Prostate gland (tissue), 2 donors: ENCODE measurements around the gene TAPT1. TPM values are rescaled to one million over a fixed set of nuclear protein-coding genes. Genes with fewer than 3 reads are reported as not detected.

Source experiments
- DNase-seq: peaks from one replicate; pipeline ENCODE4 v3.0.0-alpha.2; 2019; ENCODE audit warnings: low spot score
- H3K27ac ChIP-seq, 2 donors: fragments of 200-600 bp; sonication (generic); 2 replicates each; pipeline ENCODE4 v1.5.1; 2017 to 2019
- H3K27me3 ChIP-seq: fragments of 200-600 bp; sonication (generic); replicated peaks from 2 replicates; pipeline ENCODE4 v1.5.1; 2019; ENCODE audit not compliant: insufficient read depth
- H3K36me3 ChIP-seq, 2 donors: fragments of 200-600 bp; sonication (generic); 1 replicate in 1 of 2; 2 replicates in 1 of 2; pipeline versions ENCODE4 v1.5.1 to v1.8.1; 2017 to 2019
- H3K4me1 ChIP-seq: fragments of 200-600 bp; sonication (generic); replicated peaks from 2 replicates; pipeline ENCODE4 v1.5.1; 2019
- H3K4me3 ChIP-seq, 2 donors: fragments of 200-600 bp; sonication (generic); 2 replicates each; pipeline ENCODE4 v1.5.1; 2017 to 2019
- H3K9me3 ChIP-seq: fragments of 200-600 bp; sonication (generic); 2 replicates; pipeline ENCODE4 v1.5.1; 2017
- POLR2A ChIP-seq: fragments of 450-650 bp; IDR thresholded peaks from one replicate; pipeline ENCODE4 v1.6.1; 2016; ENCODE audit warnings: antibody characterized with exemption, mild to moderate bottlenecking
- POLR2AphosphoS5 ChIP-seq: sonication (generic); formaldehyde crosslinking; IDR thresholded peaks from one replicate; pipeline ENCODE4 v1.6.1; 2017; ENCODE audit warnings: antibody characterized with exemption
- WGBS: methylation state at CpG from one replicate; pipeline ENCODE4 v1.1.5; 2018; 5-methylcytosine and 5-hydroxymethylcytosine counted together
- intact Hi-C: fragments of 100-400 bp; cut with DNase I; formaldehyde crosslinking; loops from one replicate; pipeline ENCODE4 v1.14.2; 2022
- total RNA-seq, 2 donors: library from RNA; depleted of rRNA; stranded (reverse); fragments of >200 nt; gene quantifications; one replicate each; pipeline ENCODE4 v1.1.0, GENCODE V29; 2016
- TF ChIP-seq, protein P1 (sequence below), 4 experiments: fragments of 200-600 bp in 2 of 4; fragments of 450-650 bp in 2 of 4; sonication (generic) in 2 of 4; IDR thresholded peaks; 1 replicate in 3 of 4; 2 replicates in 1 of 4; pipeline ENCODE4 v1.5.1; 2016 to 2019; ENCODE audit warnings: antibody characterized with exemption in 4 of 4, mild to moderate bottlenecking in 2 of 4, moderate library complexity in 2 of 4

Gene TAPT1
- total RNA-seq, 2 donors from 2014 or later, result 16.2 to 48.6 TPM

DNA sequence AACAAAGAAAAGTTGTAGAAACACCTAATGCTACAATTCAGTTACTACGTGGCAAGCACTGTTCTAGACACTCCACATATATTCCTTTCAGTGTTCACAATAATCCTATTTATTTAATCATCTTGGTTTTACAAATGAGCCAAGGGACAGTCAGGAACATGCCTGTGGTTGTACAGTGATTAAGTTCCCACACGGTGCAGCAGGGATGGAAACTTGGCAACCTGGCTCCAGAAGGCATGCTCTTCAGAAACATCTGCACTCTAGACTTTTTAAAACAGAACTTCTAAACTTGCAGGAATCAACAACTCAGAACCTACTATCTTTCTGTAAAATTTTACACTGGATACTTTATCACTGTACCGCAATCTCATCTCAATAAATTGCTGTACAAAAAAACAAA, 32.1 kb downstream of the TAPT1 start:
- Histone ChIP-seq H3K9me3 (no peaks in the 10 kb centered on the region), H3K36me3 (peaks cover 0 to 13% of the 10 kb centered on the region in 2 donors), H3K4me1 (no peaks in the 10 kb centered on the region), H3K4me3 (no peak overlapping the region), H3K27ac (no peak overlapping the region), H3K27me3 (no peaks in the 10 kb centered on the region)
- DNase-seq, result no peak
- 58% methylated on average over 3 of the region's 3 CpGs for WGBS
- TF ChIP-seq POLR2AphosphoS5, result no peak
- no peak for TF ChIP-seq POLR2A
- TF ChIP-seq, protein P1, sequence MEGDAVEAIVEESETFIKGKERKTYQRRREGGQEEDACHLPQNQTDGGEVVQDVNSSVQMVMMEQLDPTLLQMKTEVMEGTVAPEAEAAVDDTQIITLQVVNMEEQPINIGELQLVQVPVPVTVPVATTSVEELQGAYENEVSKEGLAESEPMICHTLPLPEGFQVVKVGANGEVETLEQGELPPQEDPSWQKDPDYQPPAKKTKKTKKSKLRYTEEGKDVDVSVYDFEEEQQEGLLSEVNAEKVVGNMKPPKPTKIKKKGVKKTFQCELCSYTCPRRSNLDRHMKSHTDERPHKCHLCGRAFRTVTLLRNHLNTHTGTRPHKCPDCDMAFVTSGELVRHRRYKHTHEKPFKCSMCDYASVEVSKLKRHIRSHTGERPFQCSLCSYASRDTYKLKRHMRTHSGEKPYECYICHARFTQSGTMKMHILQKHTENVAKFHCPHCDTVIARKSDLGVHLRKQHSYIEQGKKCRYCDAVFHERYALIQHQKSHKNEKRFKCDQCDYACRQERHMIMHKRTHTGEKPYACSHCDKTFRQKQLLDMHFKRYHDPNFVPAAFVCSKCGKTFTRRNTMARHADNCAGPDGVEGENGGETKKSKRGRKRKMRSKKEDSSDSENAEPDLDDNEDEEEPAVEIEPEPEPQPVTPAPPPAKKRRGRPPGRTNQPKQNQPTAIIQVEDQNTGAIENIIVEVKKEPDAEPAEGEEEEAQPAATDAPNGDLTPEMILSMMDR (IDR thresholded peaks at IDR 0.05), result no peak
- intact Hi-C loops, result no loop called here

- Histone ChIP-seq H3K36me3 (peaks cover 0 to 14% of the 10 kb centered on the region in 2 donors), H3K4me1 (no peaks in the 10 kb centered on the region), H3K27me3 (no peaks in the 10 kb centered on the region), H3K9me3 (no peaks in the 10 kb centered on the region), H3K27ac (no peak overlapping the region), H3K4me3 (no peak overlapping the region)
- TF ChIP-seq POLR2AphosphoS5, result no peak
- TF ChIP-seq POLR2A, result no peak
- TF ChIP-seq, protein P1 (IDR thresholded peaks at IDR 0.05), result no peak
- WGBS, result 72% methylated on average over 5 of the region's 5 CpGs
- DNase-seq, result no peak
- intact Hi-C loops, result no loop called here
Observed at GRCh38 chr4:16192631-16193518, 33.4 kb downstream of the TAPT1 start.

DNA sequence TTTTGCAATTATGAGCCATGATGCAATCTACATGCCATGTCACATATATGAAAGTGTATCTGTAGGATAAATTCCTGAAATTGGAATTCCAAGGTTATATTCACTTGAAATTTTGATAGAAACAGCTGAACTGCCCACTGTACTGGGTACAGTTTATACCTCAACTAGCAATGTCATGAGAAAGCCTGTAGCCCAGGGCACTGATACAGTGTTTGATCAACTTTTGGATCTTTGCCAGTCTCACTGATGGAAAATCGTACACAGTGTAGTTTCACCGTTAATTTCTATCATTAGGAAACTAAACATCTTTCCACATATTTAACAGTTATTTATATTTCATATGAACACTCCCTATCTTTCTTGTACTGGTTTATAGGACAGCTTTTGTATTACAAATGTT, 34.2 kb downstream of the TAPT1 start:
- H3K27ac ChIP-seq, result no peak overlapping the region
- intact Hi-C loops, result no loop called here
- peaks cover 0 to 14% of the 10 kb centered on the region in 2 donors for H3K36me3 ChIP-seq
- WGBS, result 42% methylated on average over 2 of the region's 2 CpGs
- no peaks in the 10 kb centered on the region for H3K4me1 ChIP-seq
- no peak overlapping the region for H3K4me3 ChIP-seq
- no peak for DNase-seq
- TF ChIP-seq, protein P1 (IDR thresholded peaks at IDR 0.05), result no peak
- no peak for TF ChIP-seq POLR2AphosphoS5
- no peaks in the 10 kb centered on the region for H3K9me3 ChIP-seq
- no peaks in the 10 kb centered on the region for H3K27me3 ChIP-seq

GRCh38 chr4:16187455-16187854, 38.8 kb downstream of the TAPT1 start:
- Histone ChIP-seq H3K27me3 (no peaks in the 10 kb centered on the region), H3K27ac (no peak overlapping the region), H3K36me3 (peaks cover 0 to 14% of the 10 kb centered on the region in 2 donors), H3K9me3 (no peaks in the 10 kb centered on the region), H3K4me1 (no peaks in the 10 kb centered on the region), H3K4me3 (no peak overlapping the region)
- no peak for DNase-seq
- intact Hi-C loops, result no loop called here
- TF ChIP-seq POLR2AphosphoS5 (no peak), POLR2A (no peak)
- TF ChIP-seq, protein P1 (IDR thresholded peaks at IDR 0.05), result no peak

GRCh38 chr4:16186986-16187385, 39.3 kb downstream of the TAPT1 start:
- 88% methylated on average over 1 of the region's 1 CpG for WGBS
- Histone ChIP-seq H3K4me1 (no peaks in the 10 kb centered on the region), H3K36me3 (peaks cover 0 to 14% of the 10 kb centered on the region in 2 donors), H3K27me3 (no peaks in the 10 kb centered on the region), H3K4me3 (no peak overlapping the region), H3K27ac (no peak overlapping the region), H3K9me3 (no peaks in the 10 kb centered on the region)
- TF ChIP-seq, protein P1 (IDR thresholded peaks at IDR 0.05), result no peak
- TF ChIP-seq POLR2A (no peak), POLR2AphosphoS5 (no peak)
- DNase-seq, result no peak
- intact Hi-C loops, result no loop called here
